SU-DHL-6 (cell line): ENCODE results near the gene KLHL2.

ENCODE experiments used
- H2AFZ ChIP-seq: fragments of 200-600 bp; sonication (generic); 2 replicates; pipeline ENCODE4 v1.6.1; 2014; ENCODE audit warnings: low read depth, mild to moderate bottlenecking, moderate library complexity, mixed read lengths, antibody characterized with exemption, low read length; ENCODE audit not compliant: severe bottlenecking
- H3F3A ChIP-seq: fragments of 200-600 bp; shearing (Covaris generic); 2 replicates; pipeline ENCODE4 v1.6.0; 2016; ENCODE audit warnings: antibody characterized with exemption, mild to moderate bottlenecking; ENCODE audit not compliant: insufficient read depth
- H3K27ac ChIP-seq: fragments of 200-600 bp; sonication (generic); 2 replicates; pipeline ENCODE4 v1.5.1; 2016; ENCODE audit warnings: low read depth, mild to moderate bottlenecking, low read length, moderate library complexity, mixed read lengths
- H3K27me3 ChIP-seq: fragments of 200-600 bp; sonication (generic), shearing (Covaris generic); 2 replicates; pipeline ENCODE4 v1.6.0; 2014; ENCODE audit warnings: mild to moderate bottlenecking, low read length
- H3K36me3 ChIP-seq: fragments of 200-600 bp; sonication (generic); 2 replicates; pipeline ENCODE4 v1.6.1; 2014; ENCODE audit warnings: mild to moderate bottlenecking, low read length, mixed read lengths
- H3K4me2 ChIP-seq: fragments of 300-600, 200-600 bp; shearing (Covaris generic), sonication (generic); 2 replicates; pipeline ENCODE4 v1.6.0; 2014; ENCODE audit warnings: low read length, low read depth, mild to moderate bottlenecking; ENCODE audit not compliant: poor library complexity, severe bottlenecking
- H3K4me3 ChIP-seq: fragments of 200-600 bp; sonication (generic); 2 replicates; pipeline ENCODE4 v1.5.1; 2014; ENCODE audit warnings: antibody characterized with exemption, low read length, mild to moderate bottlenecking, mixed read lengths; ENCODE audit not compliant: insufficient read depth, poor library complexity, severe bottlenecking
- H3K79me2 ChIP-seq: fragments of 200-600 bp; sonication (generic); 2 replicates; pipeline ENCODE4 v1.6.1; 2014; ENCODE audit warnings: mild to moderate bottlenecking, low read length, moderate library complexity; ENCODE audit not compliant: insufficient read depth
- H3K9ac ChIP-seq: fragments of 200-600 bp; sonication (generic); 2 replicates; pipeline ENCODE4 v1.7.0; 2014; ENCODE audit warnings: mild to moderate bottlenecking, low read length
- H3K9me2 ChIP-seq: fragments of 200-600 bp; sonication (generic); replicated peaks from 2 replicates; pipeline ENCODE4 v1.6.1; 2014; ENCODE audit warnings: low read length; ENCODE audit not compliant: insufficient read depth
- H3K9me3 ChIP-seq: fragments of 200-600 bp; sonication (generic); 2 replicates; pipeline ENCODE4 v1.6.1; 2014; ENCODE audit warnings: low read length, mixed read lengths; ENCODE audit not compliant: insufficient read depth
- H4K20me1 ChIP-seq: fragments of 200-600 bp; sonication (generic); 2 replicates; pipeline ENCODE4 v1.6.1; 2014; ENCODE audit warnings: low read depth, mild to moderate bottlenecking, antibody characterized with exemption, low read length, moderate library complexity, mixed read lengths
- EZH2phosphoT487 ChIP-seq: fragments of 200-600 bp; sonication (generic), shearing (Covaris generic); conservative IDR thresholded peaks from 2 replicates; pipeline ENCODE4 v1.6.1; 2018; ENCODE audit warnings: mild to moderate bottlenecking, antibody characterized with exemption, low read length, moderate library complexity, mixed read lengths
- TF ChIP-seq, protein P1 (sequence below): fragments of 200-600 bp; sonication (generic); IDR thresholded peaks from one replicate; pipeline ENCODE4 v1.5.1; 2017; ENCODE audit warnings: antibody characterized with exemption, mild to moderate bottlenecking, low read length, moderate library complexity; ENCODE audit not compliant: insufficient read depth, poor library complexity, severe bottlenecking

KLHL2 gene

DNA sequence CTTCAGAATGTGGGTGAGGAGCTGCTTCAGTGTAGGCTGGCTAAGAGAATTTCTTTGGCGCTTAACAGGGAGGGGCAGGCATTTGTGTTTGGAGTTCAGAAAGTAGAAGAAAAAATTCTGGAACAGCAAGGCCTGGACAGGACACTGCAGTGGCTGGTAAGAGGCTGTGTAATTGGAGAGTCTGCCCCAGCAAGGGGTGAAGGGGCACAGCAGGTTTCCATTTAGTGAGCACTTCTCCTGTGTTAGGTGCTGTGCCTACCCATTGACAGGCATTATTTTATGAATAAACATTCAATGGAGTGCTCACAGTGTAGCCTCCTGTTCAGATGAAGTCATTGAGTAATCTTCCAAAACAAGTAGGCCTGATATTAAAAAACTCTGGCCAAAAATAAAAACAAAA lies 160.8 kb downstream of the KLHL2 start:
- Histone ChIP-seq H3K4me3 (no peak overlapping the region), H3K36me3 (no peaks in the 10 kb centered on the region), H3K79me2 (no peaks in the 10 kb centered on the region), H3K9ac (no peak overlapping the region), H4K20me1 (no peaks in the 10 kb centered on the region), H3K27me3 (no peaks in the 10 kb centered on the region), H3K4me2 (no peak overlapping the region), H3K27ac (no peak overlapping the region), H3F3A (no peaks in the 10 kb centered on the region), H3K9me2 (no peaks in the 10 kb centered on the region), H3K9me3 (no peaks in the 10 kb centered on the region), H2AFZ (no peak overlapping the region)
- TF ChIP-seq, protein P1, sequence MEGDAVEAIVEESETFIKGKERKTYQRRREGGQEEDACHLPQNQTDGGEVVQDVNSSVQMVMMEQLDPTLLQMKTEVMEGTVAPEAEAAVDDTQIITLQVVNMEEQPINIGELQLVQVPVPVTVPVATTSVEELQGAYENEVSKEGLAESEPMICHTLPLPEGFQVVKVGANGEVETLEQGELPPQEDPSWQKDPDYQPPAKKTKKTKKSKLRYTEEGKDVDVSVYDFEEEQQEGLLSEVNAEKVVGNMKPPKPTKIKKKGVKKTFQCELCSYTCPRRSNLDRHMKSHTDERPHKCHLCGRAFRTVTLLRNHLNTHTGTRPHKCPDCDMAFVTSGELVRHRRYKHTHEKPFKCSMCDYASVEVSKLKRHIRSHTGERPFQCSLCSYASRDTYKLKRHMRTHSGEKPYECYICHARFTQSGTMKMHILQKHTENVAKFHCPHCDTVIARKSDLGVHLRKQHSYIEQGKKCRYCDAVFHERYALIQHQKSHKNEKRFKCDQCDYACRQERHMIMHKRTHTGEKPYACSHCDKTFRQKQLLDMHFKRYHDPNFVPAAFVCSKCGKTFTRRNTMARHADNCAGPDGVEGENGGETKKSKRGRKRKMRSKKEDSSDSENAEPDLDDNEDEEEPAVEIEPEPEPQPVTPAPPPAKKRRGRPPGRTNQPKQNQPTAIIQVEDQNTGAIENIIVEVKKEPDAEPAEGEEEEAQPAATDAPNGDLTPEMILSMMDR, result no peak
- no peak for TF ChIP-seq EZH2phosphoT487

DNA sequence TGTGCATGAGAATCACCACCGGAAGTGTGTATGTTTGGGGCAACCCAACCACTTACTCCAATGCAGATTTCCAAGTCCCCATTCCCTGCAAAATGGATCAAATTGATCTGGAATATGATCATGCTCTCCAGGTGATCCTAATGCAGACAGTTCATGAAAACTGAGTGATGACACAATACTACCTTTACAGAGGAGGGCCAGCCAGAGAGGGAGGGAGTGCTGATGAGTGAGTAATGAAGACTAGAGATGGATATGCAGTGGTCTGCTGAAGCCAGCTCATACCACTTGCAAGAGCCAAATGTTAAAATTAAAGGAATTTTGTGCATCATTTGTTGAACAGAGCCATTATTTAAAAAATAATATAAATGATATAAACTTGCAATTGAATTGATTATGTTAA lies 161.2 kb downstream of the KLHL2 start:
- Histone ChIP-seq H3K27me3 (no peaks in the 10 kb centered on the region), H3K4me2 (no peak overlapping the region), H3F3A (no peaks in the 10 kb centered on the region), H2AFZ (no peak overlapping the region), H4K20me1 (no peaks in the 10 kb centered on the region), H3K79me2 (no peaks in the 10 kb centered on the region), H3K9me3 (no peaks in the 10 kb centered on the region), H3K4me3 (no peak overlapping the region), H3K36me3 (no peaks in the 10 kb centered on the region), H3K27ac (no peak overlapping the region), H3K9me2 (no peaks in the 10 kb centered on the region), H3K9ac (no peak overlapping the region)
- TF ChIP-seq, protein P1, result no peak
- TF ChIP-seq EZH2phosphoT487, result no peak

DNA sequence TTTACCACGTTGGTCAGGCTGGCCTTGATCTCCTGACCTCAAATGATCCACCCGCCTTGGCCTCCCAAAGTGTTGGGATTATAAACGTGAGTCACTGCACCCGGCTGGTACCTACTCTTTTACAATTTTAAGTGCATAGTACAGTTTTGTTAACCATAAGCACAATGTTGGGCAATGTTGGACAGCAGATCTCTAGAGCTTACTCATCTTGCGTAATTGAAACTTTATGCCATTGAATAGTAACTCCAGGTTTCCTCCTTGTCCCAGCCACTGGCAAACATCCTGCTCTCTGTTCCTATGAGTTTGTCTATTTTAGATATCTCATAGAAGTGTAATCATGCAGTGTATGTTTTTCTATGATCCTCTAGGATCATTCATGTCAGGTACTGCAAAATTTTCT lies 162.2 kb downstream of the KLHL2 start:
- H3K4me3 ChIP-seq, result no peak overlapping the region
- no peaks in the 10 kb centered on the region for H3F3A ChIP-seq
- no peaks in the 10 kb centered on the region for H3K36me3 ChIP-seq
- no peak overlapping the region for H2AFZ ChIP-seq
- no peak overlapping the region for H3K4me2 ChIP-seq
- no peaks in the 10 kb centered on the region for H4K20me1 ChIP-seq
- H3K9ac ChIP-seq, result no peak overlapping the region
- H3K9me3 ChIP-seq, result no peaks in the 10 kb centered on the region
- no peaks in the 10 kb centered on the region for H3K27me3 ChIP-seq
- H3K27ac ChIP-seq, result no peak overlapping the region
- H3K9me2 ChIP-seq, result no peaks in the 10 kb centered on the region
- no peak for TF ChIP-seq EZH2phosphoT487
- TF ChIP-seq, protein P1, result no peak
- H3K79me2 ChIP-seq, result no peaks in the 10 kb centered on the region
